Sigmoid colon (tissue), 7 donors: ENCODE data around the gene METTL26. TPM values are rescaled to one million over a fixed set of nuclear protein-coding genes. Genes with fewer than 3 reads are reported as not detected.
A peak's percentile ranks its signal among the peaks of the same experiment; 100 is the strongest.

Source experiments
- DNase-seq: peaks from one replicate; pipeline ENCODE4 v3.0.0-alpha.2; 2019
- H3K27ac ChIP-seq, 4 donors: fragments of 200-600 bp; sonication (generic); one replicate each; pipeline ENCODE4 v1.5.1; 2016 to 2019; ENCODE audit warnings: mild to moderate bottlenecking in 1 of 4
- H3K27me3 ChIP-seq, 3 donors: fragments of 200-600 bp; sonication (generic); one replicate each; pipeline ENCODE4 v1.5.1; 2019; ENCODE audit warnings: mild to moderate bottlenecking in 1 of 3
- H3K36me3 ChIP-seq, 4 donors: fragments of 200-600 bp; sonication (generic); one replicate each; pipeline ENCODE4 v1.5.1; 2016 to 2019
- H3K4me1 ChIP-seq, 4 donors: fragments of 200-600 bp; sonication (generic); one replicate each; pipeline ENCODE4 v1.5.1; 2017 to 2019
- H3K4me3 ChIP-seq, 4 donors: fragments of 200-600 bp; sonication (generic); one replicate each; pipeline ENCODE4 v1.5.1; 2017 to 2019; ENCODE audit warnings: mild to moderate bottlenecking in 2 of 4, moderate library complexity in 1 of 4
- H3K9me3 ChIP-seq, 4 donors: fragments of 200-600 bp in 3 of 4; sonication (generic) in 3 of 4; one replicate each; pipeline versions ENCODE4 v1.5.1 to v1.6.1; 2013 to 2019
- CTCF ChIP-seq, 4 experiments: fragments of 450-650 bp in 3 of 4; fragments of 200-600 bp in 1 of 4; IDR thresholded peaks; one replicate each; pipeline ENCODE4 v1.5.1; 2016 to 2019; ENCODE audit warnings: antibody characterized with exemption in 4 of 4, mild to moderate bottlenecking in 3 of 4, moderate library complexity in 2 of 4
- EP300 ChIP-seq, 4 donors: sonication (generic); formaldehyde crosslinking; IDR thresholded peaks; one replicate each; pipeline ENCODE4 v1.6.1; 2017; ENCODE audit warnings: antibody characterized with exemption in 4 of 4
- POLR2A ChIP-seq, 2 donors: fragments of 450-650 bp; IDR thresholded peaks; one replicate each; pipeline ENCODE4 v1.6.1; 2016; ENCODE audit warnings: antibody characterized with exemption in 2 of 2, mild to moderate bottlenecking in 2 of 2, moderate library complexity in 2 of 2
- POLR2AphosphoS5 ChIP-seq, 4 donors: sonication (generic); formaldehyde crosslinking; IDR thresholded peaks; one replicate each; pipeline ENCODE4 v1.6.1; 2017; ENCODE audit warnings: antibody characterized with exemption in 4 of 4
- WGBS, 2 donors: extraction: QIAGEN DNeasy Blood & Tissue Kit; methylation state at CpG; one replicate each; pipeline ENCODE4 v1.1.7; 2013; 5-methylcytosine and 5-hydroxymethylcytosine counted together
- intact Hi-C: fragments of 100-400 bp; cut with DNase I; formaldehyde crosslinking; loops from one replicate; pipeline ENCODE4 v1.15.1; 2023
- polyA plus RNA-seq, 3 donors: library from polyadenylated mRNA; stranded (reverse); fragments of 200-250 nt; gene quantifications; one replicate each; pipeline ENCODE4 v1.2.3, GENCODE V29; 2013
- total RNA-seq, 4 donors: library from RNA; depleted of rRNA; stranded (reverse); fragments of >200 nt; gene quantifications; one replicate each; pipeline ENCODE4 v1.1.0, GENCODE V29; 2016
- donor health status: healthy with polysubstance abuse.
- donor health status: Bipolar disorder and iron deficiency.
- donor health status: healthy.

METTL26 gene
- total and polyA plus RNA-seq, 7 donors, result 79.5 to 163 (median 132) TPM

GRCh38 chr16:621526-622105 is 14.5 kb downstream of the METTL26 start:
- H3K4me3 ChIP-seq, result peak overlapping the region in 2 of 4 donors; percentile 11 to 16
- peaks cover 0 to 8% (median 6%) of the 10 kb centered on the region in 4 donors for H3K36me3 ChIP-seq
- H3K4me1 ChIP-seq, result peaks cover 0 to 20% (median 14%) of the 10 kb centered on the region in 4 donors
- 74 to 84% methylated on average over 21 of the region's 21 CpGs for WGBS, 2 donors
- H3K27me3 ChIP-seq, result no peaks in the 10 kb centered on the region
- no peaks in the 10 kb centered on the region for H3K9me3 ChIP-seq
- intact Hi-C loops, result no loop called here
- DNase-seq, result peak; percentile 64
- H3K27ac ChIP-seq, result peak overlapping the region; percentile 42 to 73 (median 70)
- no peak for TF ChIP-seq EP300 (IDR thresholded peaks at IDR 0.05)
- TF ChIP-seq CTCF (IDR thresholded peaks at IDR 0.05), result no peak
- TF ChIP-seq POLR2AphosphoS5 (IDR thresholded peaks at IDR 0.05), result no peak
- TF ChIP-seq POLR2A (IDR thresholded peaks at IDR 0.05), result no peak

GRCh38 chr16:620700-621525 is 15.2 kb downstream of the METTL26 start:
- no peak overlapping the region for H3K4me3 ChIP-seq
- no peaks in the 10 kb centered on the region for H3K27me3 ChIP-seq
- H3K27ac ChIP-seq, result peak overlapping the region in 1 of 4 donors; percentile 73
- no peaks in the 10 kb centered on the region for H3K9me3 ChIP-seq
- WGBS, 2 donors, result 88 to 93% methylated on average over 41 of the region's 41 CpGs
- no peak for TF ChIP-seq POLR2AphosphoS5 (IDR thresholded peaks at IDR 0.05)
- no peak for TF ChIP-seq EP300 (IDR thresholded peaks at IDR 0.05)
- TF ChIP-seq POLR2A (IDR thresholded peaks at IDR 0.05), result no peak
- TF ChIP-seq CTCF (IDR thresholded peaks at IDR 0.05), result no peak
- peaks cover 0 to 5% (median 3%) of the 10 kb centered on the region in 4 donors for H3K36me3 ChIP-seq
- no peak for DNase-seq
- intact Hi-C loops, result no loop called here
- peaks cover 0 to 15% (median 10%) of the 10 kb centered on the region in 4 donors for H3K4me1 ChIP-seq

- H3K4me1 ChIP-seq, result peaks cover 0 to 15% (median 10%) of the 10 kb centered on the region in 4 donors
- 91 to 94% methylated on average over 20 of the region's 20 CpGs for WGBS, 2 donors
- H3K27me3 ChIP-seq, result no peaks in the 10 kb centered on the region
- peaks cover 0 to 4% (median 0%) of the 10 kb centered on the region in 4 donors for H3K36me3 ChIP-seq
- no peak overlapping the region for H3K4me3 ChIP-seq
- no peak overlapping the region for H3K27ac ChIP-seq
- peak; percentile 58 for DNase-seq
- intact Hi-C loops, result no loop called here
- TF ChIP-seq POLR2AphosphoS5 (IDR thresholded peaks at IDR 0.05) (no peak), CTCF (IDR thresholded peaks at IDR 0.05) (no peak), EP300 (IDR thresholded peaks at IDR 0.05) (no peak), POLR2A (IDR thresholded peaks at IDR 0.05) (no peak)
- no peaks in the 10 kb centered on the region for H3K9me3 ChIP-seq
Measured at GRCh38 chr16:619476-620100, 16.5 kb downstream of the METTL26 start.

- no peaks in the 10 kb centered on the region for H3K27me3 ChIP-seq
- intact Hi-C loops, result no loop called here
- DNase-seq, result peak; percentile 57
- TF ChIP-seq CTCF (IDR thresholded peaks at IDR 0.05) (no peak), POLR2A (IDR thresholded peaks at IDR 0.05) (no peak)
- H3K36me3 ChIP-seq, result peaks cover 0 to 4% (median 0%) of the 10 kb centered on the region in 4 donors
- no peak overlapping the region for H3K4me3 ChIP-seq
- no peaks in the 10 kb centered on the region for H3K9me3 ChIP-seq
- H3K27ac ChIP-seq, result no peak overlapping the region
- peaks cover 0 to 15% (median 10%) of the 10 kb centered on the region in 4 donors for H3K4me1 ChIP-seq
- WGBS, 2 donors, result 93% methylated on average over 16 of the region's 16 CpGs
Measured at GRCh38 chr16:617855-618254, 18.2 kb downstream of the METTL26 start.
